SK-N-SH (cell line): ENCODE measurements around the gene TSPAN4. TPM values are rescaled to one million over a fixed set of nuclear protein-coding genes. Genes with fewer than 3 reads are reported as not detected.

Experiments
- CTCF ChIA-PET: fragments of 300-600, 350-600 bp; formaldehyde crosslinking; extraction: SDS; loops from one replicate; lab custom pipeline; 2021; lab: Yijun Ruan, JAX
- POLR2A ChIA-PET: fragments of 350-600 bp; sonication (Branson Sonifier 250); formaldehyde crosslinking; extraction: SDS; loops from one replicate; lab custom pipeline; 2020; ENCODE audit warnings: antibody characterized with exemption, inconsistent platforms; lab: Yijun Ruan, JAX
- DNase-seq: peaks from one replicate; pipeline ENCODE4 v3.0.0; 2012
- H2AFZ ChIP-seq: fragments of 200-600 bp; sonication (generic); 2 replicates; pipeline ENCODE4 v1.8.1; 2016; ENCODE audit warnings: antibody characterized with exemption, mild to moderate bottlenecking, low read depth
- H3F3A ChIP-seq: fragments of 200-600 bp; sonication (generic); replicated peaks from 2 replicates; pipeline ENCODE3; 2016; ENCODE audit warnings: antibody characterized with exemption, mild to moderate bottlenecking; ENCODE audit not compliant: insufficient read depth
- H3K27ac ChIP-seq, 2 experiments: fragments of 200-500 bp in 1 of 2; fragments of 200-600 bp in 1 of 2; sonication (Bioruptor generic) in 1 of 2; sonication (generic), shearing (Covaris generic) in 1 of 2; 2 replicates each; pipeline versions ENCODE4 v1.5.1 to v1.6.1; 2014 to 2016; ENCODE audit warnings: low read depth in 2 of 2, inconsistent platforms in 1 of 2, low read length in 1 of 2, mild to moderate bottlenecking in 1 of 2, mixed read lengths in 1 of 2
- H3K27me3 ChIP-seq: fragments of 200-600 bp; sonication (generic), shearing (Covaris generic); 2 replicates; pipeline ENCODE4 v1.6.1; 2016; ENCODE audit warnings: mixed run types; ENCODE audit not compliant: insufficient read depth
- H3K36me3 ChIP-seq, 2 experiments: fragments of 200-500 bp in 1 of 2; fragments of 200-600 bp in 1 of 2; sonication (Bioruptor generic) in 1 of 2; sonication (generic) in 1 of 2; replicated peaks in 1 of 2; 2 replicates each; pipeline versions ENCODE3 to v1.5.1; 2014 to 2016; ENCODE audit warnings: low read length in 1 of 2, mild to moderate bottlenecking in 1 of 2; ENCODE audit not compliant: insufficient read depth in 2 of 2, control insufficient read depth in 1 of 2
- H3K4me1 ChIP-seq, 2 experiments: fragments of 200-500 bp in 1 of 2; fragments of 200-600 bp in 1 of 2; sonication (Bioruptor generic) in 1 of 2; sonication (generic), shearing (Covaris generic) in 1 of 2; 2 replicates each; pipeline versions ENCODE4 v1.5.1 to v1.6.1; 2014 to 2016; ENCODE audit warnings: low read depth in 1 of 2, low read length in 1 of 2, mixed run types in 1 of 2; ENCODE audit not compliant: insufficient read depth in 2 of 2, control insufficient read depth in 1 of 2
- H3K4me2 ChIP-seq: fragments of 200-600 bp; sonication (generic), shearing (Covaris generic); 2 replicates; pipeline ENCODE4 v1.6.1; 2017; ENCODE audit warnings: mixed run types
- H3K4me3 ChIP-seq, 2 experiments: fragments of 200-500 bp in 1 of 2; fragments of 200-600 bp in 1 of 2; sonication (Bioruptor generic) in 1 of 2; sonication (generic), shearing (Covaris generic) in 1 of 2; 2 replicates each; pipeline versions ENCODE4 v1.5.1 to v1.8.1; 2014 to 2016; ENCODE audit warnings: low read depth in 2 of 2, inconsistent platforms in 1 of 2, low read length in 1 of 2, mild to moderate bottlenecking in 1 of 2, mixed read lengths in 1 of 2, moderate library complexity in 1 of 2
- H3K79me2 ChIP-seq: fragments of 200-600 bp; sonication (generic); 2 replicates; pipeline ENCODE4 v1.8.1; 2017; ENCODE audit warnings: mild to moderate bottlenecking; ENCODE audit not compliant: insufficient read depth
- H3K9ac ChIP-seq: fragments of 200-600 bp; sonication (generic); 2 replicates; pipeline ENCODE4 v1.6.1; 2017; ENCODE audit warnings: mixed run types
- H3K9me2 ChIP-seq: fragments of 200-600 bp; sonication (generic); 2 replicates; pipeline ENCODE4 v1.6.1; 2017; ENCODE audit warnings: mixed run types
- H3K9me3 ChIP-seq: fragments of 200-600 bp; sonication (generic); 2 replicates; pipeline ENCODE4 v1.6.1; 2017; ENCODE audit warnings: mixed run types, mild to moderate bottlenecking, moderate library complexity
- H4K20me1 ChIP-seq: fragments of 200-600 bp; sonication (generic); 2 replicates; pipeline ENCODE4 v1.6.1; 2017; ENCODE audit warnings: mild to moderate bottlenecking, mixed run types; ENCODE audit not compliant: insufficient read depth
- CHD2 ChIP-seq: fragments of 150-350 bp; IDR thresholded peaks from 2 replicates; pipeline ENCODE4 v1.6.1; 2018; ENCODE audit warnings: low read length; ENCODE audit not compliant: partially characterized antibody
- CTCF ChIP-seq: fragments of 200-600 bp; sonication (generic); IDR thresholded peaks from 2 replicates; pipeline ENCODE4 v1.6.1; 2017; ENCODE audit warnings: antibody characterized with exemption, mild to moderate bottlenecking, moderate library complexity
- ELF1 ChIP-seq: IDR thresholded peaks from 2 replicates; pipeline ENCODE4 v1.4.0; 2012
- EP300 ChIP-seq, 2 experiments: IDR thresholded peaks; 2 replicates each; pipeline versions ENCODE4 v1.4.0 to v1.6.1; 2012; ENCODE audit warnings: borderline replicate concordance in 1 of 2, low read depth in 1 of 2, low read length in 1 of 2
- FOSL2 ChIP-seq: IDR thresholded peaks from 2 replicates; pipeline ENCODE4 v1.4.0; 2012; ENCODE audit warnings: low read depth, mild to moderate bottlenecking, moderate library complexity, borderline replicate concordance
- FOXJ3 ChIP-seq: sonication (generic); formaldehyde crosslinking; IDR thresholded peaks from 2 replicates; pipeline ENCODE4 v1.5.1; 2020; ENCODE audit warnings: mild to moderate bottlenecking, missing genetic modification reagents
- FOXM1 ChIP-seq: IDR thresholded peaks from 2 replicates; pipeline ENCODE4 v1.4.0; 2012; ENCODE audit warnings: low read depth, mild to moderate bottlenecking
- MEF2A ChIP-seq: IDR thresholded peaks from 2 replicates; pipeline ENCODE4 v1.4.0; 2012; ENCODE audit warnings: low read depth, borderline replicate concordance
- REST ChIP-seq: IDR thresholded peaks from 2 replicates; pipeline ENCODE4 v1.6.1; 2012; ENCODE audit warnings: mild to moderate bottlenecking, low read depth, low read length, moderate library complexity
- RXRA ChIP-seq: IDR thresholded peaks from 2 replicates; pipeline ENCODE4 v1.4.0; 2012; ENCODE audit warnings: low read depth, mild to moderate bottlenecking, borderline replicate concordance
- TEAD4 ChIP-seq: IDR thresholded peaks from 2 replicates; pipeline ENCODE4 v1.4.0; 2012; ENCODE audit warnings: mild to moderate bottlenecking, borderline replicate concordance; ENCODE audit not compliant: insufficient read depth
- USF1 ChIP-seq: IDR thresholded peaks from 2 replicates; pipeline ENCODE4 v1.4.0; 2012; ENCODE audit warnings: low read depth, borderline replicate concordance
- YY1 ChIP-seq: IDR thresholded peaks from 2 replicates; pipeline ENCODE4 v1.4.0; 2012; ENCODE audit warnings: low read depth, mild to moderate bottlenecking
- ZBTB33 ChIP-seq: IDR thresholded peaks from 2 replicates; pipeline ENCODE4 v1.4.0; 2012; ENCODE audit warnings: low read depth, borderline replicate concordance
- WGBS: methylation state at CpG from one replicate; pipeline ENCODE4 v1.1.6; 2017; ENCODE audit warnings: low lambda C conversion rate; 5-methylcytosine and 5-hydroxymethylcytosine counted together
- polyA plus RNA-seq, 3 experiments: library from polyadenylated mRNA; depleted of rRNA; stranded (reverse); fragments of >200 nt; gene quantifications; 2 replicates each; pipeline ENCODE4 v1.2.3, GENCODE V29; 2012

The TSPAN4 gene
- polyA plus RNA-seq, 1 of the 3 experiments (the other 2 are of a cell fraction), result 226 TPM

GRCh38 chr11:799641-800316 is 42.9 kb upstream of the TSPAN4 start:
- H2AFZ ChIP-seq, result no peak overlapping the region
- peaks cover 14% of the 10 kb centered on the region for H3F3A ChIP-seq
- no peaks in the 10 kb centered on the region for H3K9me2 ChIP-seq
- H4K20me1 ChIP-seq, result no peaks in the 10 kb centered on the region
- ChIA-PET POLR2A (no interaction called here), CTCF (interaction anchor here (1.4 kb wide), 1 partner anchor 16 kb away, joined by 5 read pairs; no protein-coding TSS in a partner anchor)
- no peaks in the 10 kb centered on the region for H3K27me3 ChIP-seq
- H3K9ac ChIP-seq, result no peak overlapping the region
- H3K9me3 ChIP-seq, result no peaks in the 10 kb centered on the region
- no peak overlapping the region for H3K4me3 ChIP-seq
- H3K79me2 ChIP-seq, result peaks cover 34% of the 10 kb centered on the region
- WGBS, result 100% methylated on average over 3 of the region's 32 CpGs
- peaks cover 0 to 38% of the 10 kb centered on the region in 2 experiments for H3K36me3 ChIP-seq
- TF ChIP-seq ELF1, result no peak
- TF ChIP-seq CTCF, result no peak
- no peak for TF ChIP-seq FOXJ3 (CRISPR knock-in tag)
- TF ChIP-seq REST, result no peak
- no peak for TF ChIP-seq EP300 (IDR thresholded peaks at IDR 0.05; ENCODE audit: borderline replicate concordance in 1 of 2, low read depth in 1 of 2, low read length in 1 of 2)
- no peak for TF ChIP-seq FOXM1
- no peak for TF ChIP-seq USF1
- TF ChIP-seq ZBTB33, result no peak
- TF ChIP-seq TEAD4, result no peak
- no peak for TF ChIP-seq RXRA
- TF ChIP-seq YY1, result no peak
- TF ChIP-seq MEF2A, result no peak
- TF ChIP-seq FOSL2, result no peak
- TF ChIP-seq CHD2, result no peak
- H3K27ac ChIP-seq, result 0 out of 4 replicates have a peak overlapping the region, but pooled peaks of 1 of the 2 experiments have one; percentile 14
- no peak for DNase-seq
- H3K4me1 ChIP-seq, result peaks cover 14 to 41% of the 10 kb centered on the region in 2 experiments; a peak in 2 of 4 replicates
- no peak overlapping the region for H3K4me2 ChIP-seq
